Keratinocyte (primary cell): ENCODE data around the gene ABCC8.

ENCODE experiments used
- EZH2 ChIP-seq: IDR thresholded peaks from one replicate; pipeline ENCODE4 v1.6.1; 2012; ENCODE audit warnings: inconsistent platforms, mild to moderate bottlenecking, low read length, moderate library complexity
- TF ChIP-seq, protein P1 (sequence below), 3 experiments: IDR thresholded peaks in 1 of 3; conservative IDR thresholded peaks in 1 of 3; optimal IDR thresholded peaks in 1 of 3; 2 replicates in 2 of 3; 3 replicates in 1 of 3; pipeline versions ENCODE3 to v1.5.1; 2011; ENCODE audit warnings: low read length in 3 of 3, mild to moderate bottlenecking in 3 of 3, moderate library complexity in 2 of 3, control low read depth in 1 of 3, inconsistent platforms in 1 of 3; ENCODE audit not compliant: insufficient read depth in 2 of 3; ENCODE audit errors: extremely low read depth in 1 of 3

DNA sequence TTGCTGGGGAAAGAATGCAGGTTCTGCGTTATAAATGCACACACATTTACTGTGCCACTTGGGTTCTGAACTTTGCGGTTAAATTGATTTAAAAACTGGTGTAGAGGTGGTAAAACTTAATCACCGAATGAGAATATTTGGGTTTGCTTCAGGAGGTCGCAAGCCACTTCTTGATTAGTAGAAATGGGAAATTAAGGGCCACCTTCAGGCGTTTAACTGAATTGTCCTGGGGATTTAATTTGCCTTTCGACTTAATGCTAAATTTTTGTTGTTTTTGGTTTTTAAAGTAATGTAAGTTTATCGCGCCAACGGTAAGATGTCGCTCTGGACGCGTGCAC, 125.5 kb downstream of the ABCC8 start:
- TF ChIP-seq, protein P1, sequence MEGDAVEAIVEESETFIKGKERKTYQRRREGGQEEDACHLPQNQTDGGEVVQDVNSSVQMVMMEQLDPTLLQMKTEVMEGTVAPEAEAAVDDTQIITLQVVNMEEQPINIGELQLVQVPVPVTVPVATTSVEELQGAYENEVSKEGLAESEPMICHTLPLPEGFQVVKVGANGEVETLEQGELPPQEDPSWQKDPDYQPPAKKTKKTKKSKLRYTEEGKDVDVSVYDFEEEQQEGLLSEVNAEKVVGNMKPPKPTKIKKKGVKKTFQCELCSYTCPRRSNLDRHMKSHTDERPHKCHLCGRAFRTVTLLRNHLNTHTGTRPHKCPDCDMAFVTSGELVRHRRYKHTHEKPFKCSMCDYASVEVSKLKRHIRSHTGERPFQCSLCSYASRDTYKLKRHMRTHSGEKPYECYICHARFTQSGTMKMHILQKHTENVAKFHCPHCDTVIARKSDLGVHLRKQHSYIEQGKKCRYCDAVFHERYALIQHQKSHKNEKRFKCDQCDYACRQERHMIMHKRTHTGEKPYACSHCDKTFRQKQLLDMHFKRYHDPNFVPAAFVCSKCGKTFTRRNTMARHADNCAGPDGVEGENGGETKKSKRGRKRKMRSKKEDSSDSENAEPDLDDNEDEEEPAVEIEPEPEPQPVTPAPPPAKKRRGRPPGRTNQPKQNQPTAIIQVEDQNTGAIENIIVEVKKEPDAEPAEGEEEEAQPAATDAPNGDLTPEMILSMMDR (optimal IDR thresholded peaks at IDR 0.05 in 1 of 3, IDR thresholded peaks at IDR 0.05 in 1 of 3, conservative IDR thresholded peaks at IDR 0.05 in 1 of 3; ENCODE audit: extremely low read depth in 1 of 3, insufficient read depth in 2 of 3, low read length in 3 of 3): no peak
- TF ChIP-seq EZH2: no peak
